ENCODE data around the gene FGD5.

The FGD5 gene

GRCh38 chr3:14818804-14819500, at the start of gene FGD5:
Gene FGD5 (plus strand): TSS chr3:14818962. CDS start chr3:14819072, 110 bp downstream.
- no peak for DNase-seq

- no peak for DNase-seq
Measured at GRCh38 chr3:14769544-14770325, 49.0 kb upstream of the FGD5 start.

- DNase-seq, result no peak
Measured at GRCh38 chr3:14770591-14770990, 48.2 kb upstream of the FGD5 start.

GRCh38 chr3:14771593-14772497, 46.9 kb upstream of the FGD5 start:
- DNase-seq, result no peak

GRCh38 chr3:14772533-14773138, 46.1 kb upstream of the FGD5 start:
- DNase-seq, result no peak

- DNase-seq, result no peak
Measured at GRCh38 chr3:14773281-14773680, 45.5 kb upstream of the FGD5 start.

- no peak for DNase-seq
Measured at GRCh38 chr3:14773691-14774128, 45.1 kb upstream of the FGD5 start.

- no peak for DNase-seq
Measured at GRCh38 chr3:14774431-14774830, 44.3 kb upstream of the FGD5 start.

GRCh38 chr3:14775011-14775410, 43.8 kb upstream of the FGD5 start:
- DNase-seq, result no peak

- DNase-seq, result no peak
Measured at GRCh38 chr3:14775563-14775962, 43.2 kb upstream of the FGD5 start.

- DNase-seq, result no peak
Measured at GRCh38 chr3:14779069-14779685, 39.6 kb upstream of the FGD5 start.

GRCh38 chr3:14780927-14781507, 37.7 kb upstream of the FGD5 start:
- DNase-seq, result no peak

GRCh38 chr3:14783480-14784086, 35.2 kb upstream of the FGD5 start:
- DNase-seq, result peak; percentile 29

GRCh38 chr3:14784087-14784681, 34.6 kb upstream of the FGD5 start:
- peak; percentile 33 for DNase-seq

GRCh38 chr3:14785207-14786155, 33.3 kb upstream of the FGD5 start:
- DNase-seq, result peak; percentile 30

- DNase-seq, result no peak
Measured at GRCh38 chr3:14786369-14786768, 32.4 kb upstream of the FGD5 start.

GRCh38 chr3:14787630-14788029, 31.1 kb upstream of the FGD5 start:
- peak; percentile 11 for DNase-seq

- DNase-seq, result peak; percentile 32
Measured at GRCh38 chr3:14788644-14789043, 30.1 kb upstream of the FGD5 start.

GRCh38 chr3:14789221-14789620, 29.5 kb upstream of the FGD5 start:
- DNase-seq, result peak; percentile 31
